ENCODE results near the gene DCAF12.
"Not testable (repeated sequence)": the region's sequence is repeated elsewhere in the genome, so short reads cannot be mapped to it uniquely, and the experiment has no call there.

The DCAF12 gene

DNA sequence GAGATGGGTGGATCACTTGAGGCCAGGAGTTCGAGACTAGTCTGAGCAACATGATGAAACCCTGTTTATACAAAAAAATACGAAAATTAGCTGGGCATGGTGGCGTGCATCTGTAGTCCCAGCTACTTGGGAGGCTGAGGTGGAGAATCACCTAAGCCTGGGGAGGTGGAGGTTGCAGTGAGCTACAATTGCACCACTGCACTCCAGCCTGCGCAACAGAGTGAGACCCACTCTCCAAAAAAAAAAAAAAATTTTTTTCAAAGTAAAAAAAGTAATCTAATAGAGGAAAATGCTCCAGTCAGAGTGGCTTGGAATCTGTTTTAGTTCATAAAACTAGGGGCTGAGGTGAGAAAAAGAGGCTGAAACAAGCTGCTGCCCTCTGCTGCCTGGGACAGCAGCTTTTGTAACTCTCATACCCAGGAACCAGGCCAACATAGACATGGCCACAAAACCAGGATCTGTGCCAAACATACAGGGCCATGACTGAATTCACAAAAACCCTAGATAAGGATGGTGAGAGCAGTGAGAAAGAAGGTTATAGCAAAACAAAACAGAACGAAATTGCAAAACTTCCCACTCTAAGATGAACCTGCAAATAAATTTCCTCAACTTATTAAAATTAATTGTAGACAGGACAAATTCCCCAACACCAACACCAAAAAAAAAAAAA is 13.1 kb upstream of the DCAF12 start:
- TF ChIP-seq, protein P1, sequence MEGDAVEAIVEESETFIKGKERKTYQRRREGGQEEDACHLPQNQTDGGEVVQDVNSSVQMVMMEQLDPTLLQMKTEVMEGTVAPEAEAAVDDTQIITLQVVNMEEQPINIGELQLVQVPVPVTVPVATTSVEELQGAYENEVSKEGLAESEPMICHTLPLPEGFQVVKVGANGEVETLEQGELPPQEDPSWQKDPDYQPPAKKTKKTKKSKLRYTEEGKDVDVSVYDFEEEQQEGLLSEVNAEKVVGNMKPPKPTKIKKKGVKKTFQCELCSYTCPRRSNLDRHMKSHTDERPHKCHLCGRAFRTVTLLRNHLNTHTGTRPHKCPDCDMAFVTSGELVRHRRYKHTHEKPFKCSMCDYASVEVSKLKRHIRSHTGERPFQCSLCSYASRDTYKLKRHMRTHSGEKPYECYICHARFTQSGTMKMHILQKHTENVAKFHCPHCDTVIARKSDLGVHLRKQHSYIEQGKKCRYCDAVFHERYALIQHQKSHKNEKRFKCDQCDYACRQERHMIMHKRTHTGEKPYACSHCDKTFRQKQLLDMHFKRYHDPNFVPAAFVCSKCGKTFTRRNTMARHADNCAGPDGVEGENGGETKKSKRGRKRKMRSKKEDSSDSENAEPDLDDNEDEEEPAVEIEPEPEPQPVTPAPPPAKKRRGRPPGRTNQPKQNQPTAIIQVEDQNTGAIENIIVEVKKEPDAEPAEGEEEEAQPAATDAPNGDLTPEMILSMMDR (IDR thresholded peaks at IDR 0.05): peak; percentile 13
- H3K79me2 ChIP-seq: no peaks in the 10 kb centered on the region
- H3K27ac ChIP-seq: no peak overlapping the region

DNA sequence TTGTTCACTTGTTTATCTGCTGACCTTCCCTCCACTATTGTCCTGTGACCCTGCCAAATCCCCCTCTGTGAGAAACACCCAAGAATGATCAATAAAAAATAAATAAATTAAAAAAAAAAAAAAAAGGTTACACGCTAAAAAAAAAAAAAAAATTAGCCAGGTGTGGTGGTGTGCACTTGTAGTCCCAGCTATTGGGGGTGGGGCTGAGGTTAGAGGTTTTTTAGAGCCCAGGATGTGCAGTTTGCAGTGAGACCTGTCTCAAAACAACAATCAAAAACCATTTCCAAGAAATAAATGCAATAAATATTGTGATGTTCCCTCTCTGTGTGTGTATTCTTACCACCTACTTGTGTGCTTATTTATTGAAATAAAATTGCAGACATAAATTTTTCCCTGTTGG is 12.1 kb upstream of the DCAF12 start:
- not testable (repeated sequence) for H3K4me3 ChIP-seq (ENCODE audit: low read depth, low read length); H2AFZ ChIP-seq; H3K36me3 ChIP-seq (ENCODE audit: control insufficient read depth, insufficient read depth, low read length); H3K4me2 ChIP-seq (ENCODE audit: low read length); H3K9ac ChIP-seq; H3K27ac ChIP-seq; H3K9me3 ChIP-seq (ENCODE audit: control insufficient read depth, low read length); H3K27me3 ChIP-seq (ENCODE audit: control insufficient read depth, insufficient read depth, low read length); H3K79me2 ChIP-seq; H3K4me1 ChIP-seq

More for the DNA sequence above, 13.1 kb upstream of the DCAF12 start:
- no peaks in the 10 kb centered on the region for H3K9me3 ChIP-seq (ENCODE audit: control insufficient read depth, low read length)
- H3K27me3 ChIP-seq (ENCODE audit: control insufficient read depth, insufficient read depth, low read length): no peaks in the 10 kb centered on the region
- no peaks in the 10 kb centered on the region for H3K36me3 ChIP-seq (ENCODE audit: control insufficient read depth, insufficient read depth, low read length)
- H2AFZ ChIP-seq: no peak overlapping the region
- H3K4me1 ChIP-seq: no peaks in the 10 kb centered on the region
- no peak overlapping the region for H3K4me3 ChIP-seq (ENCODE audit: low read depth, low read length)
- no peak overlapping the region for H3K4me2 ChIP-seq (ENCODE audit: low read length)
- no peak overlapping the region for H3K9ac ChIP-seq

DNA sequence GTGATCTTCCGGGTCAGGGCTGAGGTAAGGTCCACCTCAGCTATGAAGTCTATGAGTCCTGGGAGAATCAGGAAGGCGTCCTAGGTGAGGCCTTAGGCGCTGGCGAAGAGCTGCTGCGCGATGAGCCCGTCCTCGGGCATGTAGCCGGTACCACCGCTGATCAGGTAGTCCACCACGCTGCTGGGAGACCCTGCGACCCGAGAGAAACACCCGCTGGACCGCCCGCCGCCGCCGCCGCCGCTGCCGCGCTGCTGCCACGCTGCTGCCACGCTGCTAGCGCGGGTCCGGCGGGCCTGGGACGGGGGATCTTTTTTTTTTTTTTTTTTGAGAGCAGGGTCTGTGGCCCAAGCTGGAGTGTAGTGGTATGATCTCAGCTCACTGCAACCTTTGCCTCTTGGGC is 8.0 kb upstream of the DCAF12 start:
- no peak overlapping the region for H3K4me3 ChIP-seq (ENCODE audit: low read depth, low read length)
- TF ChIP-seq, protein P1 (IDR thresholded peaks at IDR 0.05): no peak
- no peak overlapping the region for H3K4me2 ChIP-seq (ENCODE audit: low read length)
- H3K27ac ChIP-seq: no peak overlapping the region
- H3K4me1 ChIP-seq: no peaks in the 10 kb centered on the region
- H3K9me3 ChIP-seq (ENCODE audit: control insufficient read depth, low read length): no peaks in the 10 kb centered on the region
- H3K9ac ChIP-seq: no peak overlapping the region
- no peaks in the 10 kb centered on the region for H3K79me2 ChIP-seq
- H2AFZ ChIP-seq: no peak overlapping the region
- no peaks in the 10 kb centered on the region for H3K36me3 ChIP-seq (ENCODE audit: control insufficient read depth, insufficient read depth, low read length)
- H3K27me3 ChIP-seq (ENCODE audit: control insufficient read depth, insufficient read depth, low read length): no peaks in the 10 kb centered on the region

DNA sequence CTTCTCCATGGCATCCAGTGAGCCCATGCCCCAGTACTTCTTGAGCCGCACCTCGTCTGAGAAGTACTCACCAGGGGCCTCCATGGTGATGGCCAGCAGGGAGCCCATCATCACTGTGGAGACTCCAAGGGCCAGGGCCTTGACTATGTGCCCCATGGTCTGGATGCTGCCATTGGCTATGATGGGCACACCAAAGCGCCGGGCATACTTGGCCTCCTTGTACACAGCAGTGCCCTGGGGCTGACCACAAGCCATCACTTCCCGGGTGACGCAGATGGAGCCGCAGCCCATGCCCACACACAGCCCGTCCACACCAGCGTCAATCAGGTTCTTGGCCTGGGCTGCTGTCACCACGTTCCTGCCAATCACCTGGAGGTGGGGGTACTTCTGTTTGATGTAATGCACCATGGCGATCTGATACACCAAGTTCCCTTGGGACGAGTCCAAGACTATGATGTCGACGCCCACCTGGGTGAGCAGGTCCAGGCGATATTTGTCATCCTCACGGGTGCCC is 7.0 kb upstream of the DCAF12 start:
- Histone ChIP-seq H3K27me3 (ENCODE audit: control insufficient read depth, insufficient read depth, low read length) (no peaks in the 10 kb centered on the region), H3K27ac (no peak overlapping the region), H3K4me2 (ENCODE audit: low read length) (no peak overlapping the region), H3K9me3 (ENCODE audit: control insufficient read depth, low read length) (no peaks in the 10 kb centered on the region), H3K79me2 (no peaks in the 10 kb centered on the region), H2AFZ (no peak overlapping the region), H3K9ac (no peak overlapping the region), H3K36me3 (ENCODE audit: control insufficient read depth, insufficient read depth, low read length) (no peaks in the 10 kb centered on the region), H3K4me3 (ENCODE audit: low read depth, low read length) (no peak overlapping the region), H3K4me1 (no peaks in the 10 kb centered on the region)
- TF ChIP-seq, protein P1 (IDR thresholded peaks at IDR 0.05): no peak

DNA sequence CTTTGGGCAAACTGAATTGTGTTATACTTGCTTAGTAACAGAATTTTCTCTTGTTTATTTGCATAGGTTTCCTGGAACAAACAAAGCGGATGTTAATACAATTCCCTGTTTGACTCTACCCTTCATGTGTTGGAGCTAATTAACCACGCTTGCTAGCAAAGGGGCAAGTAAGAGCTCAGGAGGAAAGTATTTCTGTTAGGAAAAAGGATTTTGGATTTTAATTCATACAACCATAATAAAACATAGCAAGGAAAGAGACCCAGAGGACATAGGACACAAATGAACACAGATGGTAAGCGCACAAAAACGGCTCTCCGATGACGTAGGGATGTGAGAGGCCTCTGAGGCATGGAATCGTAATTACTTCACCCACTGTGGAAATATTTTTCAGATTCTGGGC is 5.1 kb upstream of the DCAF12 start:
- no peak overlapping the region for H3K9ac ChIP-seq
- H3K9me3 ChIP-seq (ENCODE audit: control insufficient read depth, low read length): no peaks in the 10 kb centered on the region
- no peak overlapping the region for H3K4me2 ChIP-seq (ENCODE audit: low read length)
- no peak overlapping the region for H3K4me3 ChIP-seq (ENCODE audit: low read depth, low read length)
- H3K36me3 ChIP-seq (ENCODE audit: control insufficient read depth, insufficient read depth, low read length): no peaks in the 10 kb centered on the region
- H3K79me2 ChIP-seq: no peaks in the 10 kb centered on the region
- no peak overlapping the region for H2AFZ ChIP-seq
- H3K27me3 ChIP-seq (ENCODE audit: control insufficient read depth, insufficient read depth, low read length): no peaks in the 10 kb centered on the region
- TF ChIP-seq, protein P1 (IDR thresholded peaks at IDR 0.05): no peak
- H3K4me1 ChIP-seq: no peaks in the 10 kb centered on the region
- no peak overlapping the region for H3K27ac ChIP-seq
